GM19397 (cell line): ENCODE results near the gene ST6GALNAC6.
"Not testable (repeated sequence)": the region's sequence is repeated elsewhere in the genome, so short reads cannot be mapped to it uniquely, and the experiment has no call there.

ENCODE experiments used
- ATAC-seq: cut with Tn5 transposase; IDR thresholded peaks from one replicate; pipeline ENCODE4 v1.9.1; 2021; ENCODE audit warnings: mild to moderate bottlenecking, moderate library complexity; ENCODE audit not compliant: unreplicated experiment

Gene ST6GALNAC6

GRCh38 chr9:127897193-127897692 is 2.2 kb downstream of the ST6GALNAC6 start:
- ATAC-seq, result no peak

- ATAC-seq, result no peak
Measured at GRCh38 chr9:127896395-127897192, 2.8 kb downstream of the ST6GALNAC6 start.

GRCh38 chr9:127895811-127896210 is 3.6 kb downstream of the ST6GALNAC6 start:
- ATAC-seq, result no peak

GRCh38 chr9:127893392-127893791 is 6.0 kb downstream of the ST6GALNAC6 start:
- no peak for ATAC-seq

- ATAC-seq, result no peak
Measured at GRCh38 chr9:127892831-127893230, 6.6 kb downstream of the ST6GALNAC6 start.

GRCh38 chr9:127890053-127890452 is 9.3 kb downstream of the ST6GALNAC6 start:
- no peak for ATAC-seq

GRCh38 chr9:127887792-127888191 is 11.6 kb downstream of the ST6GALNAC6 start:
- no peak for ATAC-seq

- ATAC-seq, result no peak
Measured at GRCh38 chr9:127886401-127886972, 12.9 kb downstream of the ST6GALNAC6 start.

GRCh38 chr9:127885508-127886281 is 13.7 kb downstream of the ST6GALNAC6 start:
- ATAC-seq, result no peak

GRCh38 chr9:127884976-127885490 is 14.4 kb downstream of the ST6GALNAC6 start:
- ATAC-seq, result no peak

GRCh38 chr9:127884427-127884911 is 14.9 kb downstream of the ST6GALNAC6 start:
- ATAC-seq, result no peak

GRCh38 chr9:127883959-127884358 is 15.4 kb downstream of the ST6GALNAC6 start:
- ATAC-seq, result no peak

- not testable (repeated sequence) for ATAC-seq
Measured at GRCh38 chr9:127881715-127882114, 17.7 kb downstream of the ST6GALNAC6 start.

GRCh38 chr9:127880143-127880542 is 19.3 kb downstream of the ST6GALNAC6 start:
- ATAC-seq, result no peak

GRCh38 chr9:127878652-127879390 is 20.6 kb downstream of the ST6GALNAC6 start:
- no peak for ATAC-seq

GRCh38 chr9:127878001-127878651 is 21.3 kb downstream of the ST6GALNAC6 start:
- no peak for ATAC-seq

- ATAC-seq, result no peak
Measured at GRCh38 chr9:127877566-127877998, 21.8 kb downstream of the ST6GALNAC6 start, which contains the start of gene AK1. Gene AK1, minus strand, starts transcription at chr9:127877675. Its CDS starts 3,058 bp downstream, at chr9:127874617.

- ATAC-seq, result no peak
Measured at GRCh38 chr9:127876764-127877562, 22.4 kb downstream of the ST6GALNAC6 start.
